Astrocyte (in vitro differentiated cells and primary cell): ENCODE results near the gene PIK3C2G. TPM values are rescaled to one million over a fixed set of nuclear protein-coding genes. Genes with fewer than 3 reads are reported as not detected.
"Not testable (repeated sequence)": the region's sequence is repeated elsewhere in the genome, so short reads cannot be mapped to it uniquely, and the experiment has no call there.

Experiments used
- DNase-seq: peaks from one replicate; pipeline ENCODE4 v3.0.0-alpha.2; 2010; ENCODE audit warnings: low read depth
- FAIRE-seq: peaks from 2 replicates; lab custom pipeline; 2011; peaks lifted over from hg19 to GRCh38; lab: Jason Lieb, UNC
- H2AFZ ChIP-seq: 2 replicates; pipeline ENCODE4 v1.6.0; 2012; ENCODE audit warnings: low read depth, low read length, inconsistent platforms
- H3K27ac ChIP-seq: 2 replicates; pipeline ENCODE4 v1.5.1; 2011; ENCODE audit warnings: low read depth, low read length, inconsistent platforms
- H3K27me3 ChIP-seq: 2 replicates; pipeline ENCODE4 v1.6.0; 2011; ENCODE audit warnings: low read length, inconsistent platforms; ENCODE audit not compliant: insufficient read depth
- H3K36me3 ChIP-seq: 2 replicates; pipeline ENCODE4 v1.5.1; 2011; ENCODE audit warnings: low read length, inconsistent platforms; ENCODE audit not compliant: insufficient read depth
- H3K4me1 ChIP-seq: 2 replicates; pipeline ENCODE4 v1.5.1; 2011; ENCODE audit warnings: low read length, inconsistent platforms; ENCODE audit not compliant: insufficient read depth
- H3K4me2 ChIP-seq: 2 replicates; pipeline ENCODE4 v1.6.0; 2012; ENCODE audit warnings: low read length, inconsistent platforms
- H3K4me3 ChIP-seq: 2 replicates; pipeline ENCODE4 v1.5.1; 2011; ENCODE audit warnings: low read depth, mild to moderate bottlenecking, low read length, inconsistent platforms; ENCODE audit not compliant: insufficient read depth
- H3K79me2 ChIP-seq: 2 replicates; pipeline ENCODE4 v1.6.0; 2012; ENCODE audit warnings: mild to moderate bottlenecking, low read length, inconsistent platforms; ENCODE audit not compliant: insufficient read depth
- H3K9ac ChIP-seq: 2 replicates; pipeline ENCODE4 v1.6.0; 2012; ENCODE audit warnings: mild to moderate bottlenecking, low read length, inconsistent platforms
- H3K9me3 ChIP-seq: 2 replicates; pipeline ENCODE4 v1.5.1; 2012; ENCODE audit warnings: low read depth, mild to moderate bottlenecking, low read length, inconsistent platforms; ENCODE audit not compliant: insufficient read depth
- H4K20me1 ChIP-seq: 2 replicates; pipeline ENCODE4 v1.6.0; 2012; ENCODE audit warnings: low read length, inconsistent platforms; ENCODE audit not compliant: insufficient read depth
- H3K27ac Mint-ChIP-seq: one replicate; pipeline ENCODE4 v1.8.0; 2021; ENCODE audit warnings: mild to moderate bottlenecking, mixed read lengths; ENCODE audit not compliant: unreplicated experiment
- H3K27me3 Mint-ChIP-seq: one replicate; pipeline ENCODE4 v1.8.0; 2021; ENCODE audit warnings: low read depth, mixed read lengths; ENCODE audit not compliant: unreplicated experiment
- H3K36me3 Mint-ChIP-seq: one replicate; pipeline ENCODE4 v1.8.0; 2021; ENCODE audit warnings: low read depth, mixed read lengths; ENCODE audit not compliant: unreplicated experiment
- H3K4me1 Mint-ChIP-seq: one replicate; pipeline ENCODE4 v1.8.0; 2021; ENCODE audit warnings: low read depth, mixed read lengths; ENCODE audit not compliant: unreplicated experiment
- H3K4me3 Mint-ChIP-seq: one replicate; pipeline ENCODE4 v1.8.0; 2021; ENCODE audit warnings: mild to moderate bottlenecking, moderate library complexity, mixed read lengths; ENCODE audit not compliant: unreplicated experiment
- H3K9me3 Mint-ChIP-seq: one replicate; pipeline ENCODE4 v1.8.0; 2021; ENCODE audit warnings: mild to moderate bottlenecking, mixed read lengths; ENCODE audit not compliant: unreplicated experiment
- CTCF ChIP-seq: IDR thresholded peaks from 2 replicates; pipeline ENCODE4 v1.5.1; 2011; ENCODE audit warnings: low read depth, mild to moderate bottlenecking, inconsistent platforms, low read length, moderate library complexity; ENCODE audit not compliant: insufficient read depth
- EZH2 ChIP-seq: IDR thresholded peaks from 2 replicates; pipeline ENCODE4 v1.6.1; 2012; ENCODE audit warnings: mild to moderate bottlenecking, low read length, inconsistent platforms; ENCODE audit not compliant: insufficient read depth
- total RNA-seq: library from RNA; stranded (reverse); gene quantifications from 2 replicates; pipeline ENCODE4 v1.2.1, GENCODE V29; 2021

The PIK3C2G gene
- total RNA-seq, 1 donor from 2014 or later = 0.05 TPM

- Mint-ChIP-seq H3K4me1 (no peaks in the 10 kb centered on the region), H3K27ac (no peak overlapping the region), H3K4me3 (no peak overlapping the region), H3K9me3 (peaks cover 4% of the 10 kb centered on the region), H3K36me3 (no peaks in the 10 kb centered on the region), H3K27me3 (no peaks in the 10 kb centered on the region)
- DNase-seq (no peak), FAIRE-seq (no peak)
- Histone ChIP-seq H3K4me2 (no peak overlapping the region), H3K4me3 (no peak overlapping the region), H3K9ac (no peak overlapping the region), H3K27ac (no peak overlapping the region), H3K9me3 (no peaks in the 10 kb centered on the region), H3K36me3 (no peaks in the 10 kb centered on the region), H2AFZ (no peak overlapping the region), H3K4me1 (no peaks in the 10 kb centered on the region), H3K27me3 (no peaks in the 10 kb centered on the region), H3K79me2 (no peaks in the 10 kb centered on the region), H4K20me1 (no peaks in the 10 kb centered on the region)
- TF ChIP-seq EZH2 (no peak), CTCF (no peak)
Observed at GRCh38 chr12:18496156-18496555, 234.8 kb downstream of the PIK3C2G start.

GRCh38 chr12:18500160-18500574, 238.8 kb downstream of the PIK3C2G start:
- not testable (repeated sequence) for H3K9me3 ChIP-seq, H3K4me1 ChIP-seq, H3K9me3 Mint-ChIP-seq, H3K36me3 Mint-ChIP-seq, H3K79me2 ChIP-seq, H3K27ac ChIP-seq, H3K27me3 Mint-ChIP-seq, H3K27ac Mint-ChIP-seq, H4K20me1 ChIP-seq, H3K4me2 ChIP-seq, H3K27me3 ChIP-seq, H3K4me3 Mint-ChIP-seq, DNase-seq, H3K4me3 ChIP-seq, FAIRE-seq, H2AFZ ChIP-seq, H3K4me1 Mint-ChIP-seq, H3K36me3 ChIP-seq, H3K9ac ChIP-seq

- not testable (repeated sequence) for H3K4me2 ChIP-seq, H3K79me2 ChIP-seq, H4K20me1 ChIP-seq, H3K27ac ChIP-seq, H3K27me3 ChIP-seq, H3K9me3 ChIP-seq, H3K36me3 ChIP-seq, H2AFZ ChIP-seq, H3K27ac Mint-ChIP-seq, DNase-seq, H3K4me1 Mint-ChIP-seq, H3K9ac ChIP-seq, H3K27me3 Mint-ChIP-seq, H3K4me3 ChIP-seq, H3K9me3 Mint-ChIP-seq, H3K36me3 Mint-ChIP-seq, FAIRE-seq, H3K4me1 ChIP-seq, H3K4me3 Mint-ChIP-seq
Observed at GRCh38 chr12:18500736-18501135, 239.4 kb downstream of the PIK3C2G start.
